Neural cell (in vitro differentiated cells): Measurements from ENCODE around the gene IPO11.

Experiments used
- CTCF ChIP-seq: fragments of 450-650 bp; IDR thresholded peaks from 2 replicates; pipeline ENCODE4 v1.5.1; 2014; ENCODE audit warnings: antibody characterized with exemption, mild to moderate bottlenecking, moderate library complexity; ENCODE audit not compliant: poor library complexity, severe bottlenecking
- EP300 ChIP-seq: fragments of 450-650 bp; conservative IDR thresholded peaks from 2 replicates; pipeline ENCODE4 v1.6.1; 2014; ENCODE audit warnings: antibody characterized with exemption, mild to moderate bottlenecking, moderate library complexity; ENCODE audit not compliant: poor library complexity, severe bottlenecking
- EZH2 ChIP-seq: fragments of 200-600, 300-800 bp; shearing (Covaris generic), sonication (generic); IDR thresholded peaks from 2 replicates; pipeline ENCODE4 v1.6.1; 2014; ENCODE audit warnings: antibody characterized with exemption, low read length, borderline replicate concordance, mild to moderate bottlenecking; ENCODE audit not compliant: insufficient read depth, poor library complexity, severe bottlenecking
- MXI1 ChIP-seq: fragments of 450-650 bp; conservative IDR thresholded peaks from 2 replicates; pipeline ENCODE4 v1.6.1; 2014; ENCODE audit warnings: antibody characterized with exemption, mild to moderate bottlenecking; ENCODE audit not compliant: poor library complexity, severe bottlenecking
- POLR2AphosphoS5 ChIP-seq: IDR thresholded peaks from 2 replicates; pipeline ENCODE4 v1.6.1; 2012
- RAD21 ChIP-seq: fragments of 450-650 bp; conservative IDR thresholded peaks from 2 replicates; pipeline ENCODE4 v1.6.1; 2014; ENCODE audit warnings: antibody characterized with exemption, mild to moderate bottlenecking, moderate library complexity
- REST ChIP-seq: IDR thresholded peaks from 2 replicates; pipeline ENCODE4 v1.6.1; 2012; ENCODE audit warnings: borderline replicate concordance
- SMC3 ChIP-seq: fragments of 450-650 bp; conservative IDR thresholded peaks from 2 replicates; pipeline ENCODE4 v1.6.1; 2014; ENCODE audit warnings: antibody characterized with exemption, mild to moderate bottlenecking, moderate library complexity; ENCODE audit not compliant: poor library complexity

- no peak for TF ChIP-seq RAD21
- no peak for TF ChIP-seq CTCF
- no peak for TF ChIP-seq POLR2AphosphoS5
- no peak for TF ChIP-seq EP300
- TF ChIP-seq MXI1 = no peak
- TF ChIP-seq REST = no peak
- no peak for TF ChIP-seq EZH2
- TF ChIP-seq SMC3 = no peak
These were observed 180.8 kb downstream of the IPO11 start for GRCh38 chr5:62593331-62593730.
